Stimulated activated CD8-positive, alpha-beta memory T cell treated with anti-CD3 and anti-CD28 coated beads, Interleukin-12 subunit alpha, Interleukin-12 subunit beta, amount 100 ng/mL, for 4 hours (primary cell): ENCODE measurements around the gene TTC39B.

Source experiments
- DNase-seq: peaks from one replicate; pipeline ENCODE4 v3.0.0-alpha.2; 2020; ENCODE audit warnings: low read depth

Gene TTC39B

GRCh38 chr9:15132091-15132490 lies 174.9 kb downstream of the TTC39B start:
- DNase-seq, result no peak

GRCh38 chr9:15131094-15131493 lies 175.9 kb downstream of the TTC39B start:
- DNase-seq, result no peak

GRCh38 chr9:15127831-15128230 lies 179.2 kb downstream of the TTC39B start:
- DNase-seq, result no peak

- DNase-seq, result no peak
Observed at GRCh38 chr9:15121630-15122029, 185.4 kb downstream of the TTC39B start.

- DNase-seq, result no peak
Observed at GRCh38 chr9:15116130-15116580, 190.9 kb downstream of the TTC39B start.

GRCh38 chr9:15115702-15116101 lies 191.3 kb downstream of the TTC39B start:
- no peak for DNase-seq

GRCh38 chr9:15115041-15115440 lies 192.0 kb downstream of the TTC39B start:
- DNase-seq, result no peak
